Measurements from ENCODE around the gene EPHA8. TPM values are rescaled to one million over a fixed set of nuclear protein-coding genes. Genes with fewer than 3 reads are reported as not detected.
A peak's percentile ranks its signal among the peaks of the same experiment; 100 is the strongest.

The EPHA8 gene
- polyA plus RNA-seq, 4 donors: 0.81 to 2.4 (median 1.7) TPM

DNA sequence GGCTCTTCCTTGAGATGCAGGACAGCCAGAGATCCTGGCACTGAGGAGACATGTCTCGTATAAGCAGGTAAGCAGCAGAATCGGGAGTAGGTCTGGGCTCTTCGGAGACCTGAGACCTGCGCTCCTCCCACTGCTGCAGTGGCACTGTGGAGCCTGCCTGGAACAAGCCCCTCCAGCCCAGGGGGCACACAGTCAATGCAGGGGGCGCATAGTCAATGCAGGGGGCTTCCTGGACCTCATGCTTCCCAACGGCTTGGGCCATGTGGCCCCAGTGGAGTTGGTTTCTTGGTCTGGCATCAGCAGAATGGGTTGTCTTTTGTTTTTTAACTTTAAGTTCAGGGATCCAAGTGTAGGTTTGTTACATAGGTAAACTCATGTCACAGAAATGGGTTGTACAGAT lies 27.9 kb upstream of the EPHA8 start:
- DNase-seq (ENCODE audit: low read depth in 4 of 4, low spot score in 2 of 4): no peak

- no peak for DNase-seq (ENCODE audit: low read depth in 4 of 4, low spot score in 2 of 4)
These were observed 26.8 kb upstream of the EPHA8 start for GRCh38 chr1:22536506-22536905.

GRCh38 chr1:22537441-22538139 lies 25.7 kb upstream of the EPHA8 start:
- DNase-seq (ENCODE audit: low read depth in 4 of 4, low spot score in 2 of 4): no peak

GRCh38 chr1:22539510-22540118 lies 23.7 kb upstream of the EPHA8 start:
- DNase-seq (ENCODE audit: low read depth in 4 of 4, low spot score in 2 of 4): no peak

DNA sequence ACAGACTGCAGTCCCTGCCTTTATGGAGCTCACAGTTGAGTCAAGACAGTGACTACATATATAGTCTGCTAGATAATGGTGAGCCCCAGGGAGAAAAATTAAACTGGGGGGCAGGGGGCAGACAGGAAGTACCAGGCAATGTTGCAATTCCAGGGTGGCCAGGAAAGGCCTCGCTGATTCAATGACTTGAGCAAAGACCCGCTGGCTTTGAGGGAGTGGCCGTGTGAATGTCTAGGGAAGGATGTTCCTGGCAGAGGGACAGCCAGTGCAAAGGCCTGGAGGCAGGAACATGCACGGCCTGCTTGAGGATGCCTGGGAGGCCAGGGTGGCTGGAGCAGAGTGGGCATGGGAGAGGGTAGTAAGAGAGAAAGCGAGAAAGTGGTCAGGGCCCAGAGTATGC lies 23.0 kb upstream of the EPHA8 start:
- DNase-seq (ENCODE audit: low read depth in 4 of 4, low spot score in 2 of 4): no peak

DNA sequence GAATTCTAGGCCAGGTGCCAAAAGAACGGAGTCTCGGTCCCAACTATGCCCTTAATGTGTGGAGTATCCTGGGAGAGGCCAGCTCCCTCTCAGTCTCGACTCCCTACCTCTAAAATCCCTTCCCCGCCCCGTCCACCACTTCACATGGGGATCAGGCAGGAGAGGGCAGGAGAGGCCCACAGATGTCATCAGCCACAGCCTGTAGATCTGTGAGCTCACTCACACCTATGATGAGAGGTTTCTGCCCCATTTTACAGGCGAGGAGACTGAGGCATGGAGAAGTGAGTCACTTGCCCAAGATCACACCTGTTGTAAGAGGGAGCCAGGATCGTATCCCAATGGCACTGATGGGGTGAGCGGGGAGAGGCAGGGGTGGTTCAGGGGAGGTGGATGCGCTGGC lies 20.4 kb upstream of the EPHA8 start:
- DNase-seq (ENCODE audit: low read depth in 4 of 4, low spot score in 2 of 4): no peak

GRCh38 chr1:22543679-22544078 lies 19.6 kb upstream of the EPHA8 start:
- DNase-seq (ENCODE audit: low read depth in 4 of 4, low spot score in 2 of 4): no peak

DNA sequence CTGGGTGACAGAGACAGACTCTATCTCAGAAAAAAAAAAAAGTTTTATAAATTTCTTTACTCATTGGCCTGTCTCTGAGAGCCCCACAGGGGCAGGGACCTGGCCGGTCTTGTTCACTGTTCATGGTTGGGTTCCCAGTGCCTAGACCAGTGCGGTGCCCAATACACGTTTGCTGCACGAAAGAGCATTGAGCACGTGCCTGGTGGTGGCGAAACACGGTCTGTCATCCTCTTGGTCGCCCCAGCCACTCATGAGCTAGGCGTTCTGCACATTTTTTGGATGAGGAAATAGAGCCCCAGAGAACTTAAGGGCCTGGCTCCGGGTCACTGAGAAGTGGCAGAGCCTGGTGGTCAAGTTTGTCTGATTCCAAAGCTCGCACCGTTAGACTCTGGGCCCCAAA lies 18.7 kb upstream of the EPHA8 start:
- DNase-seq (ENCODE audit: low read depth in 4 of 4, low spot score in 2 of 4): no peak

- no peak for DNase-seq (ENCODE audit: low read depth in 4 of 4, low spot score in 2 of 4)
These were observed 18.1 kb upstream of the EPHA8 start for GRCh38 chr1:22545141-22545540.

GRCh38 chr1:22547186-22547817 lies 16.0 kb upstream of the EPHA8 start:
- DNase-seq (ENCODE audit: low read depth in 4 of 4, low spot score in 2 of 4): no peak

DNA sequence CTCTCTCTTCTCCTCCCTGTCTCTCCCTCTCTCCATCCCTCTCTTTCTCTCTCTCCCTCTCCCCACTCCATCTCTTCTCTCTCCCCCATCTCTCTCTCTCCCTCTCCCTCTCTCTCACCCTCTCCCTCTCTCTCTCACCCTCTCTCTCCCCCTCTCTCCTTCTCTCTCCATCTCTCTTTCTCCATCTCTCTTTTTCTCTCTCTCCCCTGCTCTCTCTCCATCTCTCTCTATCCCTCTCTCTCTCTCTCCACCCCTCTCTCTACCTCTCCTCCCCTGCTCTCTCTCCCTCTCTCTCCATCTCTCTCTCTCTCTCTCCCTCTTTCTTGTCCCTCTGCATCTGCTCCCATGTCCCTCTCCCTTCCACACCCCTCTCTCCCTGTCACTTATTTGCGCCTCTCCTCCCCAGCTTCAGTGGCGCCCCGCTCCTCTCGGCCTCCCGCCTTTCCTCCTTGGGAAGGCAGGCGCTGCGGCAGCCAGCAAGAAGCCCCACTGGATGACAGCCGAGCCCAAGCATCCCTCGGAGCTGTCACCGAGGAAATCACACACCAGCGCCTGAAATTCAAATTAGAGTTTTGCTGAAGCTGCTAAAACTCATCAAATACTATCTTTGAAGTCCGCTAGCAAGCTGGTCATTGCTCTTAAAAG lies 15.3 kb upstream of the EPHA8 start:
- DNase-seq (ENCODE audit: low read depth in 4 of 4, low spot score in 2 of 4): no peak

- no peak for DNase-seq (ENCODE audit: low read depth in 4 of 4, low spot score in 2 of 4)
These were observed 13.3 kb upstream of the EPHA8 start for GRCh38 chr1:22550021-22550420.

GRCh38 chr1:22551591-22551990 lies 11.7 kb upstream of the EPHA8 start:
- DNase-seq (ENCODE audit: low read depth in 4 of 4, low spot score in 2 of 4): no peak

GRCh38 chr1:22552021-22552420 lies 11.3 kb upstream of the EPHA8 start:
- DNase-seq (ENCODE audit: low read depth in 4 of 4, low spot score in 2 of 4): no peak

DNA sequence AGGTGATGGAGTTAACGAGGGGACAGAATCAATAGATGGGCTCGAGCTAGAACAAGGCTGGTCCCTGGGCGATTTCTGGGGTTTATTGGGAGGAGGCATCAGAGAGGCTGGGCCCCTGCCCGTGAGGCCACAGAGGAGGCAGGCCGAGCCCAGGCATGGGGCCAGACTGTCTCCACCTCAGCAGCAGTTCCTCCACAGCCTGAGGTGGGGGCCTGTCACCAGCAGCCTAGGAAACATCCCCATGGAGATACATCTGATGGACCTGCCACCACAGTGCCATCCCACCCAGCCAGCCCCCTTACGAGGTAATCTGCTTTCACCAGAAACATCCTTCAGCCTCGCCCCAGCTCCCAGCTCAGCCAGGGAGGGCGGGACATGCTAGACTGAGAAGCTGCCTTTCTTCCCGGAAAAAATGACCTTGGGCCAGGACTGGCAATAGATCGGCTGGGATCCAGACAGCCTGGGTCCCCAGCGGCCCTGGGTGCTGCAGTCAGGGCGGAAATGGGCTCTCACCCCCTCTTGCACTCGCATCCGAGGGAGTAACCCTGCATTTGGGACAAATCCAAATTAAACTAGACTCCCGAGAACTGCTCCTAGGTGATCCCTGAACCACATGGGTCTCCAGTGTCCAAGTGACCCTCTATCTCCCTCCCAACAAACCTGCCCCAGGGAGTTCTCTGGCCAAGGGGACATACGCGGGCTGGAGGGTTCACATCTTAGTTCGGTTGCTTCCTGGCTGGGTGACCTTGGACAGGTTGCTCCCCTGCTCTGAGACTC lies 10.0 kb upstream of the EPHA8 start:
- no peak for DNase-seq (ENCODE audit: low read depth in 4 of 4, low spot score in 2 of 4)

GRCh38 chr1:22553991-22554522 lies 9.2 kb upstream of the EPHA8 start:
- no peak for DNase-seq (ENCODE audit: low read depth in 4 of 4, low spot score in 2 of 4)

DNA sequence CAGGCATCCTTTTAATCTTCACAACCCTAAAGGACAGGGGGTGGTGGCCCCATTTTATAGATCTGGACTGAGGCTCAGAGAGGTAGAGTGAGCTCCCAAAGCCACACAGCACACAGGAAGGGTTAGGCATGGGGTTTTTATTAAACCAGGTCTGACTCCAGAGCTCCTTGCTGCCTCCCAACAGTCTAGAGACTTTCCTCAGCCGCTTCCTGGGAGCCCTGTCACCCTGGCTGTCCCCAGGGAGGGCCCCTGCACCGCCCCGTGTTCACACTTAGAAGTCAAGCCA lies 8.0 kb upstream of the EPHA8 start:
- no peak for DNase-seq (ENCODE audit: low read depth in 4 of 4, low spot score in 2 of 4)

DNA sequence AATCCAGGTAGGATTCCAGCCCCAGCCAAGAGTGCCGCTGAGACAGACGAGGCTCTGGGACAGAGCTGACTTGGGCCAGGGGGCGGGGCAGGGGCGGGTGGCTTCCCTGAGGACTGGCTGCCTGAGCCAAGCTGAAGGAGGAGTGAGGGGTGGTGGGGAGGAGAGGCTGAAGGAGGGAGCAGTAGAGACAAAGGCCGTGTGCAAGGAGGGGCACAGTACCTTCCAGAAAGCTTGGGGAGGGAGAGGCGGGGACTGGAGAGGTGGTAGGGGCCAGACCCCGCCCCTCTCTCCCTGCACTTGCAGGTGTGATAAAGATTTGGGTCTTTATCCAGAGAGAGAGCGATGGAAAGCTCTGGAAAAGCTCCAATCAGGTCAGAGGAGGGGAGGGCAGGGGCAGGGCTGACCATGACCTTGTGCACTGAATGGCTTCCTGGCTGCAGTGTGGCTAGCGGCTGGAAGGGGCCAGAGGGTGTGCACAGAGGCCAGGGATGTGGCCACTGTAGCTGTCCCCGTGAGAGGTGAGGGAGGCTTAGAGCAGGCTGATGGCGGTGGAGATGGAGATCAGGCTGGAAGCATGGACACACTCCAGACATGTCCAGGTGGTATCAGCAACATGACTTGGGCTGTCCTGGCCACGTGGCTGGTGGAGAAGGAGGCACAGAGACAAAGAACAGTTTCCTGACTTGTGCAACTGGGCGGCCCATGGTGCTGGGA lies 6.7 kb upstream of the EPHA8 start:
- no peak for DNase-seq (ENCODE audit: low read depth in 4 of 4, low spot score in 2 of 4)

GRCh38 chr1:22557341-22557950 lies 5.8 kb upstream of the EPHA8 start:
- DNase-seq (ENCODE audit: low read depth in 4 of 4, low spot score in 2 of 4): peak in 2 of 4 donors; percentile 11 to 13
